Measurements from ENCODE around the gene DLX2. TPM values are rescaled to one million over a fixed set of nuclear protein-coding genes. Genes with fewer than 3 reads are reported as not detected.
A peak's percentile ranks its signal among the peaks of the same experiment; 100 is the strongest.

DLX2 gene
- total and polyA plus RNA-seq, 2 donors from 2014 or later, result not detected

GRCh38 chr2:172089633-172090032, 13.1 kb downstream of the DLX2 start:
- Histone ChIP-seq H3K27me3 (ENCODE audit: control insufficient read depth, insufficient read depth, low read length) (peaks cover 81% of the 10 kb centered on the region), H3K27ac (ENCODE audit: low read depth in 2 of 2, low read length in 2 of 2) (no peak overlapping the region), H3K9me3 (ENCODE audit: control insufficient read depth in 2 of 3, insufficient read depth in 1 of 3, low read length in 3 of 3) (peaks cover 0 to 6% (median 0%) of the 10 kb centered on the region in 3 donors), H3K4me3 (ENCODE audit: low read length in 3 of 3) (no peak overlapping the region), H3K36me3 (ENCODE audit: control insufficient read depth in 2 of 3, insufficient read depth in 3 of 3, low read length in 3 of 3) (no peaks in the 10 kb centered on the region), H3K4me1 (ENCODE audit: control insufficient read depth in 2 of 3, insufficient read depth in 2 of 3, low read depth in 1 of 3, low read length in 3 of 3) (peaks cover 0 to 11% (median 0%) of the 10 kb centered on the region in 3 donors), H3K9ac (ENCODE audit: low read length in 3 of 3) (no peak overlapping the region)
- intact Hi-C loops (cut with DNase I), result no loop called here
- FAIRE-seq, result no peak
- TF ChIP-seq, protein P1, sequence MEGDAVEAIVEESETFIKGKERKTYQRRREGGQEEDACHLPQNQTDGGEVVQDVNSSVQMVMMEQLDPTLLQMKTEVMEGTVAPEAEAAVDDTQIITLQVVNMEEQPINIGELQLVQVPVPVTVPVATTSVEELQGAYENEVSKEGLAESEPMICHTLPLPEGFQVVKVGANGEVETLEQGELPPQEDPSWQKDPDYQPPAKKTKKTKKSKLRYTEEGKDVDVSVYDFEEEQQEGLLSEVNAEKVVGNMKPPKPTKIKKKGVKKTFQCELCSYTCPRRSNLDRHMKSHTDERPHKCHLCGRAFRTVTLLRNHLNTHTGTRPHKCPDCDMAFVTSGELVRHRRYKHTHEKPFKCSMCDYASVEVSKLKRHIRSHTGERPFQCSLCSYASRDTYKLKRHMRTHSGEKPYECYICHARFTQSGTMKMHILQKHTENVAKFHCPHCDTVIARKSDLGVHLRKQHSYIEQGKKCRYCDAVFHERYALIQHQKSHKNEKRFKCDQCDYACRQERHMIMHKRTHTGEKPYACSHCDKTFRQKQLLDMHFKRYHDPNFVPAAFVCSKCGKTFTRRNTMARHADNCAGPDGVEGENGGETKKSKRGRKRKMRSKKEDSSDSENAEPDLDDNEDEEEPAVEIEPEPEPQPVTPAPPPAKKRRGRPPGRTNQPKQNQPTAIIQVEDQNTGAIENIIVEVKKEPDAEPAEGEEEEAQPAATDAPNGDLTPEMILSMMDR (IDR thresholded peaks at IDR 0.05; ENCODE audit: borderline replicate concordance, extremely low read depth, insufficient read depth), result no peak
- no peak for DNase-seq

GRCh38 chr2:172089005-172089504, 13.6 kb downstream of the DLX2 start:
- intact Hi-C loops (cut with DNase I), result no loop called here
- Histone ChIP-seq H3K9ac (ENCODE audit: low read length in 3 of 3) (no peak overlapping the region), H3K27ac (ENCODE audit: low read depth in 2 of 2, low read length in 2 of 2) (no peak overlapping the region), H3K4me1 (ENCODE audit: control insufficient read depth in 2 of 3, insufficient read depth in 2 of 3, low read depth in 1 of 3, low read length in 3 of 3) (peaks cover 0 to 17% (median 0%) of the 10 kb centered on the region in 3 donors), H3K27me3 (ENCODE audit: control insufficient read depth, insufficient read depth, low read length) (peaks cover 85% of the 10 kb centered on the region), H3K9me3 (ENCODE audit: control insufficient read depth in 2 of 3, insufficient read depth in 1 of 3, low read length in 3 of 3) (peaks cover 0 to 6% (median 0%) of the 10 kb centered on the region in 3 donors), H3K4me3 (ENCODE audit: low read length in 3 of 3) (no peak overlapping the region), H3K36me3 (ENCODE audit: control insufficient read depth in 2 of 3, insufficient read depth in 3 of 3, low read length in 3 of 3) (no peaks in the 10 kb centered on the region)
- DNase-seq (peak in 2 of 5 donors; percentile 19 to 37), FAIRE-seq (no peak)
- TF ChIP-seq, protein P1 (IDR thresholded peaks at IDR 0.05; ENCODE audit: borderline replicate concordance, extremely low read depth, insufficient read depth), result no peak

- Histone ChIP-seq H3K27me3 (ENCODE audit: control insufficient read depth, insufficient read depth, low read length) (peaks cover 85% of the 10 kb centered on the region), H3K27ac (ENCODE audit: low read depth in 2 of 2, low read length in 2 of 2) (no peak overlapping the region), H3K4me3 (ENCODE audit: low read length in 3 of 3) (no peak overlapping the region), H3K36me3 (ENCODE audit: control insufficient read depth in 2 of 3, insufficient read depth in 3 of 3, low read length in 3 of 3) (no peaks in the 10 kb centered on the region), H3K4me1 (ENCODE audit: control insufficient read depth in 2 of 3, insufficient read depth in 2 of 3, low read depth in 1 of 3, low read length in 3 of 3) (peaks cover 0 to 18% (median 0%) of the 10 kb centered on the region in 3 donors), H3K9me3 (ENCODE audit: control insufficient read depth in 2 of 3, insufficient read depth in 1 of 3, low read length in 3 of 3) (peaks cover 0 to 9% (median 0%) of the 10 kb centered on the region in 3 donors), H3K9ac (ENCODE audit: low read length in 3 of 3) (no peak overlapping the region)
- TF ChIP-seq, protein P1 (IDR thresholded peaks at IDR 0.05; ENCODE audit: borderline replicate concordance, extremely low read depth, insufficient read depth), result no peak
- peak in 4 of 5 donors; percentile 26 to 72 (median 44) for DNase-seq
- intact Hi-C loops (cut with DNase I), result no loop called here
- no peak for FAIRE-seq
These were observed 14.3 kb downstream of the DLX2 start for GRCh38 chr2:172088245-172089004.
